HL-60 (cell line): ENCODE results near the gene SMAD5.

Experiments used
- GABPA ChIP-seq: IDR thresholded peaks from 2 replicates; pipeline ENCODE4 v1.6.1; 2012; ENCODE audit warnings: low read depth
- POLR2AphosphoS5 ChIP-seq: IDR thresholded peaks from 2 replicates; pipeline ENCODE4 v1.6.1; 2012; ENCODE audit warnings: low read depth
- SPI1 ChIP-seq: IDR thresholded peaks from 2 replicates; pipeline ENCODE4 v1.6.1; 2012; ENCODE audit warnings: low read depth, mild to moderate bottlenecking, borderline replicate concordance
- TF ChIP-seq, protein P1 (sequence below): IDR thresholded peaks from one replicate; pipeline ENCODE4 v1.5.1; 2011; ENCODE audit warnings: low read length, control low read depth, inconsistent platforms; ENCODE audit not compliant: insufficient read depth

DNA sequence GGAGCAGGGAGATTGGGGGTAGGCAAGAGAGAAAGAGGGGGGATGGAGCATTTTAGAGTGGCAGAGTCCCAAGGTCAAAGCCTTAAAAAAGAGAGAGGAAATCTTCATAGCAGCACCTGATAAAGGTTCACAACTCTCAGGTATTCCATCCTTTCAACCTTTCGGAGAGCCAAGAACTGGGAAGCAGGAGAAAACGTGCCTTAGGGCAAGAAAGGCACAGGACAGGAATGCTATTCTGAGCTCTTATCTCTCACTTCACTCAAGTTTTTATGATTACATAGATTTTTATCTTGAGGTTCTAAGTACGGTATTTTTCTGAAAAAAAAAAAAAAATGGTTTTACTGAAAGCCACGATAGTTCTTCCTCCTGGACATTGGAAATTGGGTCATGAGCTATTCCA lies 34.5 kb upstream of the SMAD5 start:
- TF ChIP-seq, protein P1, sequence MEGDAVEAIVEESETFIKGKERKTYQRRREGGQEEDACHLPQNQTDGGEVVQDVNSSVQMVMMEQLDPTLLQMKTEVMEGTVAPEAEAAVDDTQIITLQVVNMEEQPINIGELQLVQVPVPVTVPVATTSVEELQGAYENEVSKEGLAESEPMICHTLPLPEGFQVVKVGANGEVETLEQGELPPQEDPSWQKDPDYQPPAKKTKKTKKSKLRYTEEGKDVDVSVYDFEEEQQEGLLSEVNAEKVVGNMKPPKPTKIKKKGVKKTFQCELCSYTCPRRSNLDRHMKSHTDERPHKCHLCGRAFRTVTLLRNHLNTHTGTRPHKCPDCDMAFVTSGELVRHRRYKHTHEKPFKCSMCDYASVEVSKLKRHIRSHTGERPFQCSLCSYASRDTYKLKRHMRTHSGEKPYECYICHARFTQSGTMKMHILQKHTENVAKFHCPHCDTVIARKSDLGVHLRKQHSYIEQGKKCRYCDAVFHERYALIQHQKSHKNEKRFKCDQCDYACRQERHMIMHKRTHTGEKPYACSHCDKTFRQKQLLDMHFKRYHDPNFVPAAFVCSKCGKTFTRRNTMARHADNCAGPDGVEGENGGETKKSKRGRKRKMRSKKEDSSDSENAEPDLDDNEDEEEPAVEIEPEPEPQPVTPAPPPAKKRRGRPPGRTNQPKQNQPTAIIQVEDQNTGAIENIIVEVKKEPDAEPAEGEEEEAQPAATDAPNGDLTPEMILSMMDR: no peak
- no peak for TF ChIP-seq GABPA
- TF ChIP-seq SPI1: no peak
- no peak for TF ChIP-seq POLR2AphosphoS5
